Activated CD4-positive, alpha-beta memory T cell treated with anti-CD3 and anti-CD28 coated beads for 36 hours (primary cell): ENCODE measurements around the gene TTYH3. TPM values are rescaled to one million over a fixed set of nuclear protein-coding genes. Genes with fewer than 3 reads are reported as not detected.
A peak's percentile ranks its signal among the peaks of the same experiment; 100 is the strongest.

ENCODE experiments used
- CTCF ChIA-PET: fragments of 350-600 bp; sonication (Branson Sonifier 250); formaldehyde crosslinking; loops from one replicate; lab custom pipeline; 2021; ENCODE audit warnings: antibody characterized with exemption, inconsistent platforms; lab: Charles Lee
- POLR2A ChIA-PET: fragments of 350-600 bp; sonication (Branson Sonifier 250); formaldehyde crosslinking; loops from one replicate; lab custom pipeline; 2021; ENCODE audit warnings: antibody characterized with exemption; lab: Charles Lee
- DNase-seq: peaks from one replicate; pipeline ENCODE4 v3.0.0-alpha.2; 2020
- H3K27ac Mint-ChIP-seq: one replicate; pipeline ENCODE4 v1.8.0; 2021; ENCODE audit warnings: mixed read lengths
- H3K27me3 Mint-ChIP-seq: one replicate; pipeline ENCODE4 v1.8.0; 2021; ENCODE audit warnings: mixed read lengths
- H3K36me3 Mint-ChIP-seq: one replicate; pipeline ENCODE4 v1.8.0; 2021; ENCODE audit warnings: mixed read lengths
- H3K4me1 Mint-ChIP-seq: one replicate; pipeline ENCODE4 v1.8.0; 2021; ENCODE audit warnings: low read depth, mixed read lengths
- H3K4me3 Mint-ChIP-seq: one replicate; pipeline ENCODE4 v1.8.0; 2021; ENCODE audit warnings: mild to moderate bottlenecking, mixed read lengths
- H3K9me3 Mint-ChIP-seq: one replicate; pipeline ENCODE4 v1.8.0; 2021; ENCODE audit warnings: mixed read lengths
- intact Hi-C: fragments of 100-400 bp; cut with micrococcal nuclease; formaldehyde crosslinking; loops from one replicate; pipeline ENCODE4 v1.15.1; 2023
- total RNA-seq, 2 experiments: library from RNA; stranded (reverse); gene quantifications; one replicate each; pipeline ENCODE4 v1.2.3, GENCODE V29; 2021

The TTYH3 gene
- total RNA-seq, 2 experiments from 2014 or later, result 13.5 to 14.8 TPM

DNA sequence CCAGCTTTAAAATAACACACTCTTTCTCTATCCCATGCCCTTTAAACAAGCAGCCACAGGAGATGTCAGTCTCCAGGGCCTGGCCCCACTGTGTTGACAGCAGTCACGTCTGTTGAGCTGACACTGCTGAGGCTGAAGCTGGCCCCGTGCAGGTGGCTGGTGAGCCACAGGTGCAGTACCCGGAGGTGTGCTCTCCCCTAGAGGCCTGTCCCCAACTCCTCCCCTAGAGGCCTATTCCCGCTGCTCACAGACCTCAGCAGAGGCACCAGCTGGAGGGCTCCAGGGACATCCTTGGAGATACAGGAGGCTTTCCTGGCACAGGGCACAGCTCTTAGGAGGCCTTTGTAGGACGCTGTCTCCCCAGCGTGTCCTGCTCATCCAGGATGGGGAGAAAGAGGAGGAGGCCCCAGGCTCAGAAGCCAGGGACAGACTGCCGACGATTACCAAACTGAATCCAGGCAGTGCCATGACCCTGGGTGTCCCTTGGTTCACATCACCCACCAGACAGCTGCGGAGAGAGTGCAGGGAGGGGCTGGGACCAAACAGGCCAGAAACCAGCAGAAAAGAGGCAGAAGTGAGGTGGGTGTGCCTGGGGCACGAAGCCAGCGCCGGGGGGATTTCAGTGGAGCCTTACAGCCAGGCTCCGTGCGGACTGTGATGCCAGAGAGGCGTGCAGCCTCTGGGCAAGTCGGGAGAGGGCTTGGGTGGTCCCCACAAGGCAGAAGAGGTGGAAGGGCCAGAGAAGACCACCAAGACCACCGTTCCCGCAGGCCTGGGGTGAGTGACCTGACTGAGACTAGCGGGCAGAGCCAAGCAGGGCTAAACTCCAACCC, 18.5 kb upstream of the TTYH3 start:
- Mint-ChIP-seq H3K36me3 (no peaks in the 10 kb centered on the region), H3K27ac (no peak overlapping the region), H3K4me1 (peaks cover 5% of the 10 kb centered on the region), H3K9me3 (no peaks in the 10 kb centered on the region), H3K27me3 (peaks cover 8% of the 10 kb centered on the region), H3K4me3 (no peak overlapping the region)
- ChIA-PET CTCF (no interaction called here), POLR2A (no interaction called here)
- DNase-seq, result no peak
- intact Hi-C loops, result no loop called here

DNA sequence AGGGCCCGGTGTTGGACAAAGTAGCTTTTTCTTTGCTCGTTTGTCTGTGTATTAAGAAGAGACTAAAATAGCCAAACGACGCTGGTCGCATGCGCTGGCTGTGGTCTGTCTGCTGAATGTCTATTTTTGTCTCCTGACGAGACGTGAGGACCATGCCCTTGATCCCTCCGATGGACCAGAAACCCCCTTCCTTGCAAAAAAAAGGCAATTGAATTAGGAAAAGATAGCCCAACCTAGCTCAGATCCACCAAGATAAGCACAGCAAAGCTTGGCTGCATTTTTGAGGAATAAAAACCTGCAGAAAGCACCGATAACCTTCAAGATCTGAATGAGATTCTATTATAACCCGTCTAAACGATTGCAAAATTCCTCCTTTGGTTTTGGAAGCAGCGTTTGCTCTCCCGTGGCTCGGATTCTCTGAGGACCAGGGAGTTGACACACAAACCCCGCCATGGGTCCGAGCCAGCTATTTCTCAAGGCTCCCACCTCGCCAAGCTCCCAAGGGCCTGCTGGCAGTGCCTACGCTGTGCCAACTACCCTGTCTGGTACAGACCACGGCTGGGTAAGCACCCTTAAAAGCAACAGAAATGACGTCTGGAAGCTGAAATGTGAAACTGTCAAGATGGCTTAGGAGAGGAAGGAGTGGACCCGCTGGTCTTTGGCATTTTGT, 17.7 kb upstream of the TTYH3 start:
- Mint-ChIP-seq H3K36me3 (no peaks in the 10 kb centered on the region), H3K4me3 (no peak overlapping the region), H3K4me1 (peaks cover under 1% of the 10 kb centered on the region), H3K27ac (no peak overlapping the region), H3K27me3 (peaks cover 8% of the 10 kb centered on the region), H3K9me3 (no peaks in the 10 kb centered on the region)
- ChIA-PET POLR2A (no interaction called here), CTCF (no interaction called here)
- DNase-seq, result no peak
- intact Hi-C loops, result no loop called here

DNA sequence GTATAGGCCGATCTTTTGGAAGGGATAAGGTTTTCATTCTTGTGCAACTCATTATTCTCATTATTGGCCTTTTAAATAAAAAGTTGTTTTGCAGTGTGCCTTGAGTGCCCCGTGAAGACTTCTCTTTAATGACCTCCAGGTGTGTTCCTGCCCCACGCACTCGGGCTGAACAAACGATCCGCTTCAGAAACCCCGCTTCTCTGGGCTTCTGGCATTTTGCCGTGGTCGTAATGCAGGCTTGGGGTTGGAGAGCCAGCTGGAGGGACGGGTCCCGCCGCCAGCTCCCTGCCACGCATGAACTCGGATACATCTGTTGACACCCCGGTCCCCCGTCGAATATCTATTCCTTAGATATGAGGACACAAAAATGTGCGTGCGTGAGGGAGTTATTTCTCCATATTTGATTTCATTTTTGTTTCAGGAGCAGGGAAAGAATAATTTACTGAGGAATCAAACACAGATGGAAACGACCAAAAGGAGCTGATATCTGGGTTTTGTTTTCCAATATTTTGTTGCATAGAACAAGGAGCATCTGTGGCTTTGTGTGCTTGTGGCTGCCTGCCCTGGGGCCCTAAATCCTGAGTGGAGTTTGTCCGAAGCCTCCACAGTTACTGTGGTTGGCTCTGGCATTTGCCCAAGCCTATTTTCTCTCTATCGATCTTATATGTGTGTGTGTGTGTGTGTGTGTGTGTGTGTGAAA, 17.0 kb upstream of the TTYH3 start:
- no peaks in the 10 kb centered on the region for H3K36me3 Mint-ChIP-seq
- intact Hi-C loops, result no loop called here
- no peaks in the 10 kb centered on the region for H3K4me1 Mint-ChIP-seq
- H3K9me3 Mint-ChIP-seq, result no peaks in the 10 kb centered on the region
- ChIA-PET POLR2A (no interaction called here), CTCF (interaction anchor here (1.1 kb wide), 1 partner anchor 144 kb away, joined by 3 read pairs; no protein-coding TSS in a partner anchor)
- DNase-seq, result no peak
- H3K4me3 Mint-ChIP-seq, result no peak overlapping the region
- no peak overlapping the region for H3K27ac Mint-ChIP-seq
- peaks cover 8% of the 10 kb centered on the region for H3K27me3 Mint-ChIP-seq

DNA sequence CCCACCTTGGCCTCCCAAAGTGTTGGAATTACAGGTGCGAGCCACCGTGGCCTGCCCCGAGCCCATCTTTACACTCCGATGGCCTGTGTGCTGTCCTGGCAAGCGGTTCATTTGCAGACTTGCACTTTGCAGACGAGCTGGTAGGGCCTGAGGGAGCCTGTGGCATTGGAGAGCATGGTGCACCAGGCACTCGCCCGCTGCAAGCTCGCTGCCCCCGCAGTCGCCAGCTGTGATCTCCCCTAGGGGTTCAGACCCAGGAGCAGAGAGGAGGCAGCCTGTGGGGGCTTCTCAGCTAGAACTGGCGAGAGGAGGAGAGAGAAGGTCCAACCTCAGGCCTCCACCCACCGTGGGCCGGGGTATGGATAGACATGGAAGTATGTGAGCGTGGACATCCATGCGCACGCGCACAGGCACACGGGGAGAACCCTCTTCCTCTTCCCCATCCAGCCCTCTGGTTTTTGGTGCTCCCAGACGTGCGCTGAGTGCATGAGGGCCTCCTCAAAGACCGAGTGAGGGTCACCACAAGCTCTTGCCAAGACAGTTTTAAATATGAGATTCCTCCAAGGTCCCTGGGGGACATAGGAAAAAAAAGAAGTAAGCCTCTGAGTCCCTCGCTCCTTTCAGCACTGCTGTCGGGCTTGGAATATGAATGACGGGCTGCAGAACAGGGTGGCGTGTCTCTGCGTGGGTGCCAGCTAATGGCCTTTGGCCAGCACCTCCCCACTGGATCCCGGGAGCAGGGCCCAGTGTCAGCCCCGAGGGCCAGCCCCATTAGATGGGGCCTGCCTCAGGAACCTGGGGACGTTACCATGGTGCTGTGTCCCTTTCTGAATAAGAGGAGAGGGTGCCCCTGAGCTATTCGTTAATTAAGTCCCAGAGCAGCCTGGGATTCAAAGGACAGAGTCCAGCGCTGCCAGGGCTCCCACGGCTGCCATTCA, 15.1 kb upstream of the TTYH3 start:
- DNase-seq, result no peak
- H3K36me3 Mint-ChIP-seq, result no peaks in the 10 kb centered on the region
- no peaks in the 10 kb centered on the region for H3K9me3 Mint-ChIP-seq
- H3K27me3 Mint-ChIP-seq, result peaks cover 8% of the 10 kb centered on the region
- POLR2A ChIA-PET, result no interaction called here
- no peak overlapping the region for H3K4me3 Mint-ChIP-seq
- no peaks in the 10 kb centered on the region for H3K4me1 Mint-ChIP-seq
- intact Hi-C loops, result no loop called here
- no peak overlapping the region for H3K27ac Mint-ChIP-seq
- CTCF ChIA-PET, result no interaction called here

DNA sequence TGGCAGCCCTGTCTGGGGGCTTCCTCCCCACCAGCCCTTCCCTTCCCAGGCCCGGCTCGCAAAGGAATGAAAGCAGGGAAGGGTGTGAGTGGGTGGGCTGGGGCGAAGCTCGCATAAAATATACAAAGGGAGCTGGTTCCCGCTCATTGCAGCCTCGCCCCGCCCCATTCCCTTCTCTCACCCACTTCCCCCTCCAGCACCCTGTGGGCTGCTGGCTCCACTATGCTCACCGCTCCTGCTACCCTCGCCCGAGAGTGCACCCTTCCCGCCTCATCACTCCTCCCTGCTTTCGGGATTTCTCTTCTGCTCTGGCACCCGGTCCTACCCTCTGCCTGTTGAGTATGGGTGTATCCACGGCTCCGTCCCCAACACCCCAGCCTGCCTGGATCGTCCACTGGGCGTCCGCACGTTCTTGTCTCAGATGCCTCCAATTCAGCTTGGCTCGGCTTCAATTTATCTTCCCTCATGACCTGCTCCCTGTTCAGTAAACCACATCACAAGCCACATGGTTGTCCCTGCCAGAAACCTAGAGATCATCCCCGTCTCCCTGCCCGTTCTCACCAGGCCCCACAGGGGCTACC, 14.4 kb upstream of the TTYH3 start:
- H3K27me3 Mint-ChIP-seq, result peaks cover 8% of the 10 kb centered on the region
- DNase-seq, result no peak
- no peaks in the 10 kb centered on the region for H3K9me3 Mint-ChIP-seq
- intact Hi-C loops, result no loop called here
- H3K4me3 Mint-ChIP-seq, result no peak overlapping the region
- H3K36me3 Mint-ChIP-seq, result no peaks in the 10 kb centered on the region
- ChIA-PET POLR2A (no interaction called here), CTCF (no interaction called here)
- no peak overlapping the region for H3K27ac Mint-ChIP-seq
- H3K4me1 Mint-ChIP-seq, result no peaks in the 10 kb centered on the region

DNA sequence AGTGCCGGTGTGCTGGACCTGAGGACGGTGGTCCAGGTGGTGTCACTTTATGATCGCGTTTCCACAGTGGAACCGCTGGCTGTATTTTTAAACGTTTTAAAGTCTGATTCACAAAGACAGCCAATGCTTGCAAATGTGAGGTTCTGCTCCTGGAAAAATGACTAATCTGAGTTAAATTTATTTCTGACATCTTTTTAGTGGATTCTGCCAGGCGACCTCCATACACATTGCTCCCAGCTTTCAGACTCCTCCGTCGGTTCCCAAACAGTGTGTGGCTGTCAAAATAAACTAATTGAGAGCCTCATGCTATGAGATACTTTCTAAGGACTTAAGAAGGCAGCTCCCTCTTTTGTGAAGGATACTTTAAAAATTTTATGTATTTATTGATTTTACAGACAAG, 12.7 kb upstream of the TTYH3 start:
- ChIA-PET POLR2A (no interaction called here), CTCF (interaction anchor here (0.7 kb wide), 2 partner anchors 9 to 10 kb away, joined by 3 to 4 read pairs; no protein-coding TSS in a partner anchor)
- no peaks in the 10 kb centered on the region for H3K4me1 Mint-ChIP-seq
- no peaks in the 10 kb centered on the region for H3K9me3 Mint-ChIP-seq
- H3K27me3 Mint-ChIP-seq, result peaks cover 8% of the 10 kb centered on the region
- intact Hi-C loops, result no loop called here
- DNase-seq, result no peak
- no peaks in the 10 kb centered on the region for H3K36me3 Mint-ChIP-seq
- no peak overlapping the region for H3K27ac Mint-ChIP-seq
- no peak overlapping the region for H3K4me3 Mint-ChIP-seq

DNA sequence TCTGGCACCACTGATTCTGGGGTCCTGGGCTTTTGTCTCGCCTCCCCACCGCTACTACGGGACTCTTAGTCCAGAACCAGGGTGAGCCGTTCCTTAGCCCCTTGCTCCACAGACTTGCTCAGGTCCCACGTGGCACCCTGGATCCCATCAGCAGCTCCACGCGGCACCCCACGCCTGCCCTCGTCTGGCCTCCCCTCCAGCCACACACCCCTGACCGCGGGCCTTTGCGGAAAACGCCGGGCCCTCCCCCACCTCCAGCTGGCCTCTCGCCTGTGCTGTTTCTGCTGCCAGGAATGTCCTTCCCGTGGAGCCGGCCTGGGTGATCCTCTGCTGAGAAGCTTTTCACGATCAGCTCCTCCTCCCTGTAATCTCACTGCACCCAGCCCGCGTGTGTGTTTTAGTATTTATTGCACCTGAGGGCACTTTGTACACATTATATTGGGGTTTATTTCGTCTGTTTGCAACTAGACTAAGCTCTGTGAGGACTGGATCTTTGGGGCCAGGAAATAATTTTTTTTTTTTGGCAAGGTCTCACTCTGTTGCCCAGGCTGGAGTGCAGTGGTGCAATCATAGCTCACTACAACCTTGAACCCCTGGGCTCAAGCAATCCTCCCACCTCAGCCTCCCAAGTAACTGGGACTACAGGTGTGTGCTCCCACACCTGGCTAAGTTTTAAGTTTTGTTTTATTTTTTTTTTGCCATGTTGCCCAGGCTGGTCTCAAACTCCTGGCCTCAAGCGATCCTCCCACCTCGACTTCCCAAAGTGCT, 10.5 kb upstream of the TTYH3 start:
- Mint-ChIP-seq H3K36me3 (no peaks in the 10 kb centered on the region), H3K4me1 (no peaks in the 10 kb centered on the region), H3K9me3 (no peaks in the 10 kb centered on the region), H3K4me3 (no peak overlapping the region), H3K27me3 (peaks cover 8% of the 10 kb centered on the region), H3K27ac (no peak overlapping the region)
- intact Hi-C loops, result no loop called here
- CTCF ChIA-PET, result no interaction called here
- POLR2A ChIA-PET, result no interaction called here
- DNase-seq, result no peak

DNA sequence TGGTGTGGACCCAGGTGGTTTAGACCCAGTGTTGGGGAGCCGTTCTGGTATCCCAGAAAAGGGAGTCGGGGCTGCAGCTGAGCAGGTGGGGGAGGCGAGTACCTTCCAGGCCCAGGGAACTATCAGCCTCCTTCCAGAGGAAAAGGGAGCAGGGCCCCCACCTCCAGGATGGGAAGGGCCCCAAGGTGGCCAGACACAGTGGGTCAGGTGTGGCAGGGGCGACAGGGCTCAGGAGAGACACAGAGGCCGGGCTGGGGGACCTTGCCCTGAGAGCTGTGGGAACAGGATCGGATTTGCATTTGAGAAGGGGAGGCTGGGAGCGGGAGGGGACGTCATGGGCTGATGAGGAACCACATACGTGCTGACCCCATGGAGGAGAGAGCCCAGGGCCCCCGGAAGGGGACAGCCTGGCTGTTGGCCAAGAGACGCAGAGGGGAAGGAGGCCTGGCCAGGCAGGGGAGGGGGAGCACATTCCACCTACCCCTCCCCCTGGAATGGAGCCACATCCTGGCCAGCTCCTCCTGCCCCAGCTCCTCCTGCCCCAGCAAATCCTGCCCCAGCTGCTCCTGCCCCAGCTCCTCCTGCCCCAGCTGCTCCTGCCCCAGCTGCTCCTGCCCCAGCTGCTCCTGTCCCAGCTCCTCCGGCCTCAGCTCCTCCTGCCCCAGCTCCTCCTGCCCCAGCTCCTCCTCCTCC, 9.7 kb upstream of the TTYH3 start:
- POLR2A ChIA-PET, result no interaction called here

DNA sequence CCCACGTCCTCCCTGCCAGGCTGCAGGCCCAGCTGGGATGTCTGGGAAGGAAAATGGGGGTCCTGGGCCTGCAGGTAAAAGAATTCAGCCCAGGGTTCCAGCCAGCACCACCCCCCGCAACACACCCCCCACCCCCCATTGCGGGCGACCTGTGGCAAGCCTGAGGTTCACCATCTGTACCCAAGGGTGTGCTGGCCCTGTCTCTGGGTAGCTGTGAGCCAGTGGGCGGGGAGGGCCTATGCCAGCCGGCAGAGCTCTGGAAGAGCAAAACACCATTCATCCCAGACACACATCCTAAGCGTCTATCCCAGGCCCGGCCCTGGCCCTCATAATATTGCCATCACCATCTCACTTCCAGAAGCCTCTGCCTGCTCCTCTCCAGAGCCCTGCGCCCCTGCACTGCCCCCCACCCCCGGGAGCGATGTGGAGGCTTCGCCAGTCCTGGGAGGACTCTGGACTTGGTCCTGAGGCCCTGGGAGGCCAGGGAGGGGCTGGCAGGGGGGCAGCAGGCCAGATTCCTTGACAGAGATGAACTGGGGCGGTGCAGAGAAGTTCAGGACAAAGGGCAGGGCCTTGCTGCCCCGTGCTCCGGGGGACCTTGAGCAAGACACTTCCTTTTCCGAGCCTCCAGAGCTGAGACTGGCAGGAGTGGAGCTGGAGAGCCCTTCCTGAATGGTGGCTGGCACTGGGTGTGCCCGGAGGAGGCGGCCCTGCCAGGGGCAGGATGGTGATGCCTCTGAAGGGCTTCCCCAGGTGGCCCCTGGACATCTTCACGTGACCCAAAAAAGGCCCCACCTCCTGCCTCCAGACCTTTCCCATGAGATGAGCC, 8.7 kb upstream of the TTYH3 start:
- Mint-ChIP-seq H3K36me3 (no peaks in the 10 kb centered on the region), H3K4me3 (no peak overlapping the region), H3K9me3 (no peaks in the 10 kb centered on the region), H3K27ac (no peak overlapping the region), H3K27me3 (peaks cover 4% of the 10 kb centered on the region), H3K4me1 (no peaks in the 10 kb centered on the region)
- POLR2A ChIA-PET, result no interaction called here
- intact Hi-C loops, result no loop called here
- DNase-seq, result no peak
- CTCF ChIA-PET, result no interaction called here

More for the DNA sequence above, 9.7 kb upstream of the TTYH3 start:
- CTCF ChIA-PET, result no interaction called here
- intact Hi-C loops, result no loop called here
- Mint-ChIP-seq H3K4me1 (no peaks in the 10 kb centered on the region), H3K4me3 (peak overlapping the region; percentile 16), H3K27me3 (peaks cover 8% of the 10 kb centered on the region), H3K36me3 (no peaks in the 10 kb centered on the region), H3K9me3 (no peaks in the 10 kb centered on the region), H3K27ac (no peak overlapping the region)
- DNase-seq, result no peak

DNA sequence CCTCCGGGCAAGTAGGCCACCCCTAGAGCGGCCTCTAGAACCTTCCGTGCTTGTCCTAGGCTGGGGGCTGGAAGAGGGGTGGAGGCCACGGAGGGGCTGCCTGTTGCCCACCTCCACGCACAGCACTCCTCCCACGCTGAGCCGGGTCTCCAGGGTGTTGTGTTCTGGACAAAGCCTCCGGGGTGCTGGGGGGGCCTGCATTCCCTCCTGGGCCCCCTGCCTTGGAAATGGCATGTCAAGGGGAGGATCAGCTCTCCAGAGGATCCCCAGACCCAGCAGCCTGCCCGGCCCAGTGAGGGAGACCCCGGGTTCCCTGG, 8.1 kb upstream of the TTYH3 start:
- intact Hi-C loops, result no loop called here

More for the DNA sequence above, 8.1 kb upstream of the TTYH3 start:
- H3K4me3 Mint-ChIP-seq, result no peak overlapping the region
- no peak overlapping the region for H3K27ac Mint-ChIP-seq
- no peaks in the 10 kb centered on the region for H3K36me3 Mint-ChIP-seq
- H3K9me3 Mint-ChIP-seq, result no peaks in the 10 kb centered on the region
- DNase-seq, result no peak
- H3K27me3 Mint-ChIP-seq, result peaks cover 3% of the 10 kb centered on the region
- ChIA-PET POLR2A (no interaction called here), CTCF (no interaction called here)
- no peaks in the 10 kb centered on the region for H3K4me1 Mint-ChIP-seq
